GM21825 (cell line): Measurements from ENCODE around the gene ATP6V1B1.

Experiments used
- ATAC-seq: cut with Tn5 transposase; IDR thresholded peaks from one replicate; pipeline ENCODE4 v1.9.1; 2021; ENCODE audit warnings: mild to moderate bottlenecking, moderate library complexity; ENCODE audit not compliant: unreplicated experiment

Gene ATP6V1B1

GRCh38 chr2:70964596-70965386, 29.1 kb downstream of the ATP6V1B1 start:
- peak; percentile 82 for ATAC-seq

- ATAC-seq, result no peak
Measured at GRCh38 chr2:70965506-70965905, 29.8 kb downstream of the ATP6V1B1 start.

GRCh38 chr2:70966681-70967080, 31.0 kb downstream of the ATP6V1B1 start:
- no peak for ATAC-seq

- no peak for ATAC-seq
Measured at GRCh38 chr2:70967189-70967588, 31.5 kb downstream of the ATP6V1B1 start.

- ATAC-seq, result no peak
Measured at GRCh38 chr2:70974592-70974991, 38.9 kb downstream of the ATP6V1B1 start.

- ATAC-seq, result no peak
Measured at GRCh38 chr2:70975237-70975636, 39.5 kb downstream of the ATP6V1B1 start.

GRCh38 chr2:70977605-70978205, 42.0 kb downstream of the ATP6V1B1 start:
- no peak for ATAC-seq

- peak; percentile 41 for ATAC-seq
Measured at GRCh38 chr2:70978341-70979179, 42.9 kb downstream of the ATP6V1B1 start, which contains the start of gene ANKRD53. Gene ANKRD53 (plus strand): TSS chr2:70978630. CDS start chr2:70978646, 16 bp downstream.

GRCh38 chr2:70979180-70979488, 43.4 kb downstream of the ATP6V1B1 start:
- no peak for ATAC-seq

GRCh38 chr2:70979626-70980025, 43.9 kb downstream of the ATP6V1B1 start:
- ATAC-seq, result no peak

GRCh38 chr2:70981421-70981820, 45.7 kb downstream of the ATP6V1B1 start:
- ATAC-seq, result no peak

GRCh38 chr2:70981866-70982810, 46.4 kb downstream of the ATP6V1B1 start:
- no peak for ATAC-seq

- no peak for ATAC-seq
Measured at GRCh38 chr2:70982971-70983370, 47.3 kb downstream of the ATP6V1B1 start.

GRCh38 chr2:70983506-70984227, 48.0 kb downstream of the ATP6V1B1 start:
- ATAC-seq, result no peak

GRCh38 chr2:70984228-70984575, 48.5 kb downstream of the ATP6V1B1 start:
- no peak for ATAC-seq

GRCh38 chr2:70984576-70985282, 49.0 kb downstream of the ATP6V1B1 start:
- ATAC-seq, result peak; percentile 85

GRCh38 chr2:70985283-70985688, 49.6 kb downstream of the ATP6V1B1 start:
- no peak for ATAC-seq

GRCh38 chr2:70985956-70986355, 50.3 kb downstream of the ATP6V1B1 start:
- no peak for ATAC-seq

- ATAC-seq, result no peak
Measured at GRCh38 chr2:70986499-70987189, 50.9 kb downstream of the ATP6V1B1 start.
